Esophagus squamous epithelium (tissue), 5 donors: ENCODE results near the gene METTL16. TPM values are rescaled to one million over a fixed set of nuclear protein-coding genes. Genes with fewer than 3 reads are reported as not detected.

Source experiments
- DNase-seq: peaks from one replicate; lab custom pipeline; 2025; lab: John Stamatoyannopoulos, UW
- H3K27ac ChIP-seq, 4 donors: fragments of 200-600 bp; sonication (generic); one replicate each; pipeline ENCODE4 v1.5.1; 2016 to 2019; ENCODE audit warnings: mild to moderate bottlenecking in 1 of 4
- H3K27me3 ChIP-seq, 4 donors: fragments of 200-600 bp; sonication (generic); 1 replicate in 3 of 4; 2 replicates in 1 of 4; pipeline versions ENCODE4 v1.5.1 to v1.6.0; 2017 to 2021; ENCODE audit warnings: antibody characterized with exemption in 1 of 4
- H3K36me3 ChIP-seq, 3 donors: fragments of 200-600 bp; sonication (generic); one replicate each; pipeline ENCODE4 v1.5.1; 2016 to 2019
- H3K4me1 ChIP-seq, 3 donors: fragments of 200-600 bp; sonication (generic); one replicate each; pipeline ENCODE4 v1.5.1; 2017 to 2019
- H3K4me3 ChIP-seq, 4 donors: fragments of 200-600 bp; sonication (generic); 1 replicate in 3 of 4; 2 replicates in 1 of 4; pipeline ENCODE4 v1.5.1; 2016 to 2019; ENCODE audit warnings: mild to moderate bottlenecking in 2 of 4, moderate library complexity in 1 of 4
- H3K9me3 ChIP-seq, 3 donors: fragments of 200-600 bp; sonication (generic); one replicate each; pipeline ENCODE4 v1.5.1; 2016 to 2019
- CTCF ChIP-seq, 6 experiments: fragments of 450-650 bp in 4 of 6; fragments of 200-600 bp in 2 of 6; sonication (generic) in 2 of 6; IDR thresholded peaks; one replicate each; pipeline ENCODE4 v1.5.1; 2016 to 2019; ENCODE audit warnings: antibody characterized with exemption in 6 of 6, mild to moderate bottlenecking in 4 of 6, moderate library complexity in 4 of 6
- POLR2A ChIP-seq, 4 donors: fragments of 450-650 bp; IDR thresholded peaks; one replicate each; pipeline ENCODE4 v1.6.1; 2017; ENCODE audit warnings: antibody characterized with exemption in 4 of 4, mild to moderate bottlenecking in 4 of 4, moderate library complexity in 3 of 4
- WGBS, 2 donors: methylation state at CpG; one replicate each; pipeline ENCODE4 v1.1.5; 2018; 5-methylcytosine and 5-hydroxymethylcytosine counted together
- intact Hi-C: fragments of 100-400 bp; cut with DNase I; formaldehyde crosslinking; loops from one replicate; pipeline ENCODE4 v1.15.0; 2022
- total RNA-seq, 4 donors: library from RNA; depleted of rRNA; stranded (reverse); fragments of >200 nt; gene quantifications; one replicate each; pipeline ENCODE4 v1.1.0, GENCODE V29; 2016
- donor health status: DM: yes; HTN: yes; CAD: no.

The METTL16 gene
- total RNA-seq, 4 donors from 2014 or later: 12.5 to 31.5 (median 25.3) TPM

GRCh38 chr17:2485543-2485942, 26.1 kb downstream of the METTL16 start:
- H3K36me3 ChIP-seq: no peaks in the 10 kb centered on the region
- peak overlapping the region in 3 of 4 donors; percentile 40 to 65 (median 50) for H3K27ac ChIP-seq
- no peaks in the 10 kb centered on the region for H3K27me3 ChIP-seq
- 34 to 53% methylated on average over 5 of the region's 5 CpGs for WGBS, 2 donors
- no peak for DNase-seq
- no peak for TF ChIP-seq CTCF (IDR thresholded peaks at IDR 0.05)
- TF ChIP-seq POLR2A (IDR thresholded peaks at IDR 0.05): no peak
- peaks cover 8 to 41% (median 24%) of the 10 kb centered on the region in 3 donors for H3K4me1 ChIP-seq
- intact Hi-C loops: no loop called here
- H3K9me3 ChIP-seq: no peaks in the 10 kb centered on the region
- H3K4me3 ChIP-seq: peak overlapping the region in 1 of 4 donors; percentile 21

- H3K27me3 ChIP-seq: no peaks in the 10 kb centered on the region
- peak overlapping the region in 1 of 4 donors; percentile 2 for H3K4me3 ChIP-seq
- DNase-seq: no peak
- H3K4me1 ChIP-seq: peaks cover 8 to 41% (median 24%) of the 10 kb centered on the region in 3 donors
- H3K9me3 ChIP-seq: no peaks in the 10 kb centered on the region
- intact Hi-C loops: no loop called here
- TF ChIP-seq CTCF (IDR thresholded peaks at IDR 0.05) (peak in 1 of 6 experiments; percentile 8), POLR2A (IDR thresholded peaks at IDR 0.05) (no peak)
- peak overlapping the region; percentile 15 to 65 (median 48) for H3K27ac ChIP-seq
- H3K36me3 ChIP-seq: no peaks in the 10 kb centered on the region
- WGBS, 2 donors: 53 to 75% methylated on average over 2 to 7 of the region's 8 CpGs
These were observed 26.8 kb downstream of the METTL16 start for GRCh38 chr17:2484876-2485275.

GRCh38 chr17:2483084-2483483, 28.6 kb downstream of the METTL16 start:
- no peaks in the 10 kb centered on the region for H3K27me3 ChIP-seq
- H3K36me3 ChIP-seq: peaks cover 0 to 1% (median 0%) of the 10 kb centered on the region in 3 donors
- H3K4me3 ChIP-seq: no peak overlapping the region
- intact Hi-C loops: no loop called here
- DNase-seq: no peak
- H3K9me3 ChIP-seq: no peaks in the 10 kb centered on the region
- no peak for TF ChIP-seq POLR2A (IDR thresholded peaks at IDR 0.05)
- no peak for TF ChIP-seq CTCF (IDR thresholded peaks at IDR 0.05)
- peaks cover 8 to 41% (median 24%) of the 10 kb centered on the region in 3 donors for H3K4me1 ChIP-seq
- 88 to 89% methylated on average over 1 of the region's 1 CpG for WGBS, 2 donors
- H3K27ac ChIP-seq: no peak overlapping the region

- intact Hi-C loops: no loop called here
These were observed 29.5 kb downstream of the METTL16 start for GRCh38 chr17:2482218-2482617.

More at GRCh38 chr17:2482218-2482617, 29.5 kb downstream of the METTL16 start:
- 58 to 63% methylated on average over 7 of the region's 7 CpGs for WGBS, 2 donors
- Histone ChIP-seq H3K9me3 (no peaks in the 10 kb centered on the region), H3K4me3 (no peak overlapping the region), H3K27me3 (no peaks in the 10 kb centered on the region), H3K27ac (no peak overlapping the region), H3K4me1 (peaks cover 8 to 37% (median 24%) of the 10 kb centered on the region in 3 donors), H3K36me3 (peaks cover 0 to 10% (median 0%) of the 10 kb centered on the region in 3 donors)
- no peak for TF ChIP-seq POLR2A (IDR thresholded peaks at IDR 0.05)
- no peak for TF ChIP-seq CTCF (IDR thresholded peaks at IDR 0.05)
- no peak for DNase-seq
